GM21423 (cell line): ENCODE data around the gene FLT3LG.
A peak's percentile ranks its signal among the peaks of the same experiment; 100 is the strongest.

ENCODE experiments used
- ATAC-seq: cut with Tn5 transposase; IDR thresholded peaks from one replicate; pipeline ENCODE4 v1.9.1; 2021; ENCODE audit warnings: mild to moderate bottlenecking, moderate library complexity; ENCODE audit not compliant: unreplicated experiment

FLT3LG gene

GRCh38 chr19:49507803-49508494 is 33.9 kb downstream of the FLT3LG start:
- no peak for ATAC-seq

GRCh38 chr19:49512970-49513745 is 39.1 kb downstream of the FLT3LG start:
- no peak for ATAC-seq

GRCh38 chr19:49513746-49514118 is 39.7 kb downstream of the FLT3LG start:
- ATAC-seq: no peak

GRCh38 chr19:49514151-49514550 is 40.1 kb downstream of the FLT3LG start:
- no peak for ATAC-seq

- ATAC-seq: no peak
Observed at GRCh38 chr19:49515767-49516166, 41.8 kb downstream of the FLT3LG start.

GRCh38 chr19:49518033-49518432 is 44.0 kb downstream of the FLT3LG start:
- ATAC-seq: no peak

GRCh38 chr19:49520705-49521319 is 46.8 kb downstream of the FLT3LG start:
- ATAC-seq: no peak

- no peak for ATAC-seq
Observed at GRCh38 chr19:49524812-49525455, 50.9 kb downstream of the FLT3LG start.

- ATAC-seq: no peak
Observed at GRCh38 chr19:49528211-49528771, 54.3 kb downstream of the FLT3LG start.

- no peak for ATAC-seq
Observed at GRCh38 chr19:49530708-49531107, 56.7 kb downstream of the FLT3LG start.

GRCh38 chr19:49533551-49534488 is 59.8 kb downstream of the FLT3LG start:
- ATAC-seq: peak; percentile 57

GRCh38 chr19:49534632-49535385 is 60.8 kb downstream of the FLT3LG start:
- no peak for ATAC-seq
